ENCODE data around the gene EHMT1.

The EHMT1 gene

DNA sequence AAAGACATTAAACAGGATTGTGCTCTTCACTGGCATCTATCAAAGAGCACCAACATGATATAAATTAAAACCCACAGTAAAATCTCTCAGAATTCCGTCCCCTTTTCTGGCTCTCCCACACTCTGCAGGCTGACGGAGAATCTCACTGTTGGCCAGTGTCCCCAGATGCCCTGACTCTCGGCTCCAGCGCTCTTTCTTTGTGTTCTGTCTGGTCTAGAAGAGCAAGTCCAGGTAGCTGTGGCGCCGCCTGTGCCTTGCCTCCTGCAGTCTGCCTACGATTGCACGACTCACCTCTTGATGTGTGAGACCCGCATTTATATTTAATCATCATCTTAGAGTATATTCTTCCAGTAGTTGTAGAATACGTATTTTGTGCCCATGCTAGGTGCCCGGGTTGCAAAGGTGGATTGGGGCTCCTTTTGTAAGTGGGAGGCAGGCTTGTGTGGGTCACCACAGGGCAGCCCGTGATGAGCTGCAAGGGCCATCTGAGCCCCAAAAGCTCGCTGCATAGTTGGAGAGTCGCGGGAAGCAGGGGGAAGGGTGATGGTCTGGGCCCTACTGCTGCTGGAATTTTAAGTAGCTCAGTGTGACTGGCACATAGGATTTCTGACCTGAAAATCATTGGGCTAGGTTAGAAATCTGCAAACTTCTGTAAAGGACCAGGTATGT is 55.6 kb downstream of the EHMT1 start:
- no peak for DNase-seq

- no peak for DNase-seq
These were observed 56.1 kb downstream of the EHMT1 start for GRCh38 chr9:137674976-137675320.

DNA sequence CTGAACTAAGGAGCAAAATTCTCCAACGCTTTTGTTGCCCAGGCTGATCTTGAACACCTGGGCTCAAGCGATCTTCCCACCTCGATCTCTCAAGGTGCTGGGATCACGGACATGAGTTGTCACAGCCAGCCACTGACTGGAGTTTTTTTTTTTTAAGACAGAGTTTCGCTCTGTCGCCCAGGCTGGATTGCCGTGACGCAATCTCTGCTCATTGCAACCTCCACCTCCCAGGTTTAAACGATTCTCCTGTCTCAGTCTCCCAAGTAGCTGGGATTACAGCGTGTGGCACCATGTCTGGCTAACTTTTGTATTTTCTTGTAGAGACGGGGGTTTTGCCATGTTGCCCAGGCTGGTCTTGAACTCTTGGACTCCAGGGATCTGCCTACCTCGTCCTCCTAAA is 58.2 kb downstream of the EHMT1 start:
- DNase-seq = no peak

DNA sequence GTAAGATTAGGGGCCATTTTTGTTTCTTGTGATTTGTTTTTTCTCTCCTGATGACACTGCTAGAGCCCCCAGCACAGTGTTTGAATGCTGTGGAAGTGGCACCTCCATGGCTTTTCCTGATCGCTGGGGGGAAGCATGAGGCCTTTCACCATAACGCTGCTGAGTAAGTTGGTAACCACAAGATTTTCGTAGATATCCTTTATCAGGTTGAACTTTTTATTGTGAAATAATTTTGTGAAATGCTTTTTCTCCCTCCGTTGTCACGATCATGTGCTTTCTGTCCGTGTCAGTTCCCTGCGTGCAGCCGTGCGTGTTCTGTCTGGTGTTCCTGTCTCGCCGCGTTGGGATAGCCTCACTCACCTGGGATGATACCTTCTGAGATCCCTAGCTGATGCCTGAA is 59.4 kb downstream of the EHMT1 start:
- no peak for DNase-seq

- DNase-seq = peak; percentile 21
These were observed 60.4 kb downstream of the EHMT1 start for GRCh38 chr9:137679249-137679648.

DNA sequence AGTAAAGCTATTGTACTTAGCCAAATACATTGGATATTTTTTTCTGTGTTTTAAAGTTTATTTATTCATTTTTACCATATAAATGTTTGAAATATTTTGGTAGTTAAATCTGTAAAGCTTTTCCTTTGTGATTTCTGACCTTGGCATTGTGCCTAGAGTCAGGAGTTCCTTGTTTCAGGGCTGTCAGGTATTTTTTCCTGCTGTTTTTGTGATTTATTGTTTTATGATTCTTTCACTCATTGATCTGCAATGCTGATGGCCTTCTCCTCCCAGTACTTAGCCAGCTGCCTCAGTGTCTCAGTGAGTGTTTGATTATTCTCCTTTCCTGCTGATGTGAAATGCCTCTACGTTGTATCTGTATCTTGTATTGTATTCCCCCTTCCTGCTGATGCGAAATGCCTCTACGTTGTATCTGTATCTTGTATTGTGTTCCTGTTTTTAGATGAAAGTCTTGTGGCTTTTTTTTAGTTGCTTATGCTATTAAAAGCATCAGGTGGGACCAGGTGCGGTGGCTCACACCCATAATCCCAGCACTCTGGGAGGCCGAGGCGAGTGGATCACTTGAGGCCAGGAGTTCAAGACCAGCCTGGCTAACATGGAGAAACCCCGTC is 61.0 kb downstream of the EHMT1 start:
- peak; percentile 36 for DNase-seq

DNA sequence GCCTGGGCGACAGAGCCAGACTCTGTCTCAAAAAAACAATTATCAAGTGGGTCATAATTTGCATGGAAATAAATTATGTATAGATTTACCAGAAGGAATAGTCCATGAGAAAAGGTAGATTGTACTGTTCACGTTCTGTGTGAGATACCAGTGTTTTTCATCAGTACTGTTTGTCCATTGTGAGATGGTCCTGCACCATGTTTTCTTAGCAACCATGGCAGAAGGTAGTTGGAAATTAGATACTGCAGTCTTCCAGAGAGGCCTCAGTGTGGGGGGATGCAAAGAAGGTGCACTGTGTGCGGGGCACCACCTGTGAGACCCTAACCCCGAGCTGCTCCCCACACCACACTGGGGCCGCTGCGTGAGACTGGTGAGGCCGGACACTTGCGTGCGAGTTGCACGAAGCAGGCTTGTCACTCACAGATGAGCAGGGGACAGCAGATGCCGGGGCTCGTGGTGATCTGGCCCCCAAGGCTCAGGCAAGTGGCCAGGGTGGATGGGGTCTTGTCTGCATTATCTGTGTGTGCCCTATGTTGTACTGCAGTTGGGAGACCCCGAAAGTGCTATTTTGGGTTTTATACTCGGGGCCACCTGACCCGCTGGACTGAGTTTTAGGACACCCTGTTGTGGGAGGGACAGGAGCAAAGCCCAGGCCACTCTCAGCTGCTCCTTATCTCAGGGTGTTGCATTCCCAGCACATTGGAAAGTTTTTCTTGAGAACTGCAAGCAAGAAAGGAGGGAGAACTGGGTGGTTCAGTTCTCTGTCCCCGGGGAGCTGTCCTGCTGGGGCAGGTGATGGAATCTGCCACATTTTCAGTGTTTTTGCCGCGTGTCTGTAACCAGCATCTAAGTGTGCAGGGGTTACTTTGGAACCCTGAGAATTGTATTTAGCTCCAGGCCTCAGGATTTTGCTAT is 61.9 kb downstream of the EHMT1 start:
- no peak for DNase-seq

DNA sequence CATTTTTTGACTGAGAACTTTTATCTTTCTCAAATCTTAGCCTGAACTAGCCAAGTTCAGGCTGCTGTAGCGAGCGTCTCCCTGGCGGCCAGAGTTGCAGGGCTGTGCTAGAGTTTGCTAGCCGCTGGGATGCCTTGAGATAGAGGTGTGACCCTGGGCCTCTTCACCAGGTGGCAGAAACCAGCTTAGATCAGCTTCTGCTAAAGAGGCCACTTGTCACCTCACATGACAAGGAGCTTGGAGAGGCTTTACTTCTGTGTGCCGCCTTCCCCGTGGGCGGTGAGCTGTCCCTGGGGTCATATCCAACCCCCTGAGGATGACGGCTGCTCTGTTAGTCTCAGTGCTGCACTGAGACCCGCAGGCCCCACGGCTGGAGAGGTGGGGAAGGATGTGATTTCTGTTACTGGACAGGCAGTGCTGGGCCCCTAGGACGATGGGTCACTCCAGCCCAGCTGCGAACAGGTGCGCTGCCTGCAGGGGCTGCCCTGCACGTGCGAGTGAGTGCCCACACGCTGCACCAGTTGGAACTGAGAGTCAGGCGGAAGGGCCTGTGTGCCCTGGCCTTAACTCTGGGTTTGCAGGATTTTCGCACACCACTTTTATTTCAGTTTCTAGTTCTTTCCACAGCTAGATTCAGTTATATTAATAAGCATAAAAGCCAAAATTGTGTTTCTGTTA is 63.8 kb downstream of the EHMT1 start:
- DNase-seq = no peak

DNA sequence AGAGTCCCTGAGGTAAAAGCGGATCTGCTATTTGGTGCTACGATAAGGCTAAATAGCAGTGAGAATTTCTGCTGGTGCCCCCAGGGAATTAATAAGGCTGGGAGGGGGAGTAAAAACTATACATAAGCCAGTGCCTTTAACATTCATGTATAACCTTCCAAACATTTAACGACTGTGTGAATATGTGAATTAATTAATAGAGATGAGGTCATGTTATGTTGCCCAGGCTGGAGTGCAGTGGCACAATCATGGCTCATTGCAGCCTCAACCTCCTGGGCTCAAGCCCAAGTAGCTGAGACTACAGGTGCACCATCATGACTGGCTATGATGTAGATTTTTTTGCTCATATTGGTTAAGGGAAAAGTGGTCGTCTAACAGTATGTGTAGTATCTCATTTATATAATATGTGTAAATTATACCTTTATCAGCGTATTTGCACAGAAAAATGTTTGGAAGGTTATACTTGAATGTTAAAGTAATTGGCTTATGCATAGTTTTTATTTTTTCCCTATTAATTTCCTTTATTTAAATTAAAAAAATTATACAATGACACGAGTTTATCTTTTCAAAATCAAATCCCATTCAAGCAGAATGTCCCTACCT is 64.6 kb downstream of the EHMT1 start:
- DNase-seq = no peak

- DNase-seq = no peak
These were observed 66.4 kb downstream of the EHMT1 start for GRCh38 chr9:137685035-137685740.

DNA sequence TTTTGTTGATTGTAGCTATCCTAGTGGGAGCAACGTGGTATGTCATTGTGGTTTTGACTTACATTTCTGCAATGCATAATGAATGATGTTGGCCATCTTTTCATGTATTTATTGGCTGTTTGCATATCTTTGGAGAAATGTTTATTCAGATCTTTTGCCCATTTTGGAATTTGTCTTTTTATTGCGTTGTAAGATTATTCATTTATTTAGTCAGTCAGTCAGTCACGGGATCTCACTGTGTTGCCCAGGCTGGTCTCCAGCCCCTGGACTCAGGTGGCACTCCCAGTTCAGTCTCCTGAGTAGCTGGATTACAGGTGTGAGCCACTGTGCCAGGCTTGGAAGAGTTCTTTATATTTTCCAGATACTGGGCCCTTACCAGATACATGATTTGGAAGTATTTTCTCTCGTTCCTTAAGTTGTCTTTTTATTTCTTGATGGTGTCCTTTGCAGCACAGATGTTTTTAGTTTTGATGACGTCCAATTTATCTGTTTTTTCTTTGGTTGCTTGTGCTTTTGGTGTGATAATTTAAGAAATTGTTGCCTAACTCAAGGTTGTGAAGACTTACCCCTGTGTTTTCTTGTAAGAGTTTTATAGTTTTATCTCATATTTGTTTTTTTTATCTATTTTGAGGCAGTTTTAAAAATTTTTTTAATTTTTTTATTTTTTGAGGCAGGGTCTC is 67.1 kb downstream of the EHMT1 start:
- no peak for DNase-seq

DNA sequence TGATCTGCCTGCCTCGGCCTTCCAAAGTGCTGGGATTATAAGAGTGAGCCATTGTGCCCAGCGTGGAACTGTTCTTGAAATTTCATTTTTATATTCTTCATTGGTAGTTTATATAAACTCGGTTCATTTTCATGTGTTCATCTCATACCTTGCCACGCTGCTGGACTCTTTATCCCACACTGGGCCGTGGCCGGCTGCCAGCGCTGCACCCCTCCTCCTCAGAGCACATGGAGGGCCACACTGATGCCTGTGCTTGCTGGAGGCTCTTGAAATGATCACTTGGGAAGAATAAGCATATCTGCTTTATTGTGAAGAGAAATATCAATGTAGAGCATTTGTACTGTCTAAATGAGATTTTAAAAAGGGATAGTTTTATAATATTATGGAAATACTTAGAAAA is 69.5 kb downstream of the EHMT1 start:
- no peak for DNase-seq

DNA sequence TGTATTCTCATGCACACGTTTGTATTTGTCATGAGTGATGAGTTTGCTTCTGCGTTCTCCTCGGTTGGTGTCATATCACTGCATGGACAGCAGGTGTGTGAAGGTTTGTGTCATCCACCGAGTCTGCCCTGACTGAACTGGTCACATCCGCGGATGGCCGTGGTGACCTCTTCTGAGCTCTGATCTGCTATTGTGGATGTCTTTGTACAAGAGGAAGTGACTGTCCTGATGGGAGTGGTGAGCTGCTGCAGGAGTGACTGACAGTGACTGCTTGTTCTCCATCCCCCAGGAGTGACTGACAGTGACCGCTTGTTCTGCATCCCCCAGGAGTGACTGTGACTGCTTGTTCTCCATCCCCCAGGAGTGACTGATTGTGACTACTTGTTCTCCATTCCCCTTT is 69.9 kb downstream of the EHMT1 start:
- DNase-seq = no peak

GRCh38 chr9:137689745-137690529 is 71.1 kb downstream of the EHMT1 start:
- DNase-seq = peak; percentile 42

DNA sequence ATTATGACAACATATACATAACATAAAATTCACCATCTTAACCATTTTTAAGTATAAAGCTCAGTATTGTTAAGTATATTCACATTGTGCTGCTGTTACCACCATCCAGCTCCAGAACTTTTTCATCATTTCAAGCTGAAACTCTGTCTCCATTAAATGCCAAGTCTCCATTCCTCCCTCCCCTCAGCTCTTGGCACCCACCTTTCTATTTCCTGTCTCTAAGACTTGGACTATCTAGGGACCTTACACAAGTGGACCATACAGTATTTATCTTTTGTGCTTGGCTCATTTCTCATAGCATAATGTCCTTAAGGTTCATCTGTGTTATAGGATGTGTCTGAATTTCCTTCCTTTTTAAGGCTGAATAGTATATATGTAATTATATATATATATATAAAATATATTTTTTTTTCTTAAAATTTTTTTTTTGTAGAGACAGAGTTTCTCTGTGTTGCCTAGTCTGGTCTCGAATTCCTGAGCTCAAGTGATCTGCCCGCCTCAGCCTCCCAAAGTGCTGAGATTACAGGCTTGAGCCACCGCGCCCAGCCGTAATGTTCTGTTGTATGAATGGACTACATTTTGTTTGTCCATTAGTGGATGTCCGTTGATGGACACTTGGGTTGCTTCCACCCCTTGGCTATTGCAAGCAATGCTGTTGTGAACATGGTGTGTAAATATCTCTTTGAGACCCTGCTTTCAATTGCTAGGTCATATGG is 72.3 kb downstream of the EHMT1 start:
- DNase-seq = no peak

DNA sequence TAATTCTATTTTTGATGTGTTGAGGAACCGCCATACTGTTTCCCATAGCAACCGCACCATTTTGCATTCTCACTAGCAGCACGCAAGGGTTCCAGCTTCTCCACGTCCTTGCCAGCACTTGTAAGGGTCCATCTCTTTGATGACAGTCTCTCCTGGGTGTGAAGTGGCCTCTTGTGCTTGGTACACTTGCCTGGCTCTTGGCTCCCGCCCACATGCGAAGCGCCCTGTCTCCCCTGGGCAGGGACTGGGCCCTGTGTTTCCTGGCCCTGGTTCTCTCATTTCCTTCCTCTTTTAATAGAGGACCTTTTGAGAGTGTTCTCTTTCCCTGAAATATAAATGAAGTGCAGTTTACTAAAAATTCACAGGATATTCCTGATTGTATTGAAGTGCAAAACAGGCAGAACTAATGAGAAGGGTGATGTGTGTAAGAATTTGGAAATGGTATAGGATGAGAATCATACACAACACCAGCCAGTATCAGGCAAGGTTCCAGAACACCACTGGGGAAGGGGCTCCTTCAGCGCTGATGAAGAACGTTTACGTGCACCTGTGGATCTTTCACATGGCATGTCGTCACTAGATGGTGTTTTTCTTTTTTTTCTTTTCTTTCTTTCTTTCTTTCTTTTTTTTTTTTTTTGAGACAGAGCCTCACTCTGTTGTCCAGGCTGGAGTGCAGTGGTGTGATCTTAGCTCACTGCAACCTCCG is 73.0 kb downstream of the EHMT1 start:
- DNase-seq = no peak

GRCh38 chr9:137694236-137694959 is 75.6 kb downstream of the EHMT1 start:
- no peak for DNase-seq

- DNase-seq = no peak
These were observed 76.4 kb downstream of the EHMT1 start for GRCh38 chr9:137694962-137695875.

Measured in NCI-H69 (cell line).